GM18505 (cell line): ENCODE results near the gene WDR59.
"Not testable (repeated sequence)": the region's sequence is repeated elsewhere in the genome, so short reads cannot be mapped to it uniquely, and the experiment has no call there.

ENCODE experiments used
- ATAC-seq: cut with Tn5 transposase; IDR thresholded peaks from one replicate; pipeline ENCODE4 v1.9.1; 2021; ENCODE audit not compliant: unreplicated experiment
- POLR2A ChIP-seq: IDR thresholded peaks from 4 replicates; pipeline ENCODE4 v1.6.1; 2011; ENCODE audit warnings: borderline replicate concordance; ENCODE audit not compliant: insufficient read depth, insufficient read length; ENCODE audit errors: extremely low read depth

The WDR59 gene

DNA sequence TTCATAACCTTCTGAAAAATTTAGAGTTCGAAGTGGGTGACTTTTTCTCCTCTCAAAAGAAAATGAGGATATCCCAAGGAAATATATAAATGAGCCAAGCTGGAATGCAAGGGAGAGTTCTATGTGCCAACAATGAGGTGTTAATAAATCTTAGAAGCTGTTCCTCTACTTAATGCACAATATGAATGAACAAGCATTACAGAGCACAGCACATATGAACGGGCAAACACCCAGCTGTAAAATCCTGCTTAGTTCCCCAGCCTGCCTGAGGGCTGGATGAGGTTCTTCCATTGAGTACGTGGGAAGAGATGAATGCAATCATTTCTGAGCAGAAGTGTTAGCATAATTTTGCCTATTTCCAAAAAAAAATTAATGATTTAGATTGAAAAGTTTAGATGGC lies 58.1 kb downstream of the WDR59 start:
- ATAC-seq: no peak
- TF ChIP-seq POLR2A: no peak

DNA sequence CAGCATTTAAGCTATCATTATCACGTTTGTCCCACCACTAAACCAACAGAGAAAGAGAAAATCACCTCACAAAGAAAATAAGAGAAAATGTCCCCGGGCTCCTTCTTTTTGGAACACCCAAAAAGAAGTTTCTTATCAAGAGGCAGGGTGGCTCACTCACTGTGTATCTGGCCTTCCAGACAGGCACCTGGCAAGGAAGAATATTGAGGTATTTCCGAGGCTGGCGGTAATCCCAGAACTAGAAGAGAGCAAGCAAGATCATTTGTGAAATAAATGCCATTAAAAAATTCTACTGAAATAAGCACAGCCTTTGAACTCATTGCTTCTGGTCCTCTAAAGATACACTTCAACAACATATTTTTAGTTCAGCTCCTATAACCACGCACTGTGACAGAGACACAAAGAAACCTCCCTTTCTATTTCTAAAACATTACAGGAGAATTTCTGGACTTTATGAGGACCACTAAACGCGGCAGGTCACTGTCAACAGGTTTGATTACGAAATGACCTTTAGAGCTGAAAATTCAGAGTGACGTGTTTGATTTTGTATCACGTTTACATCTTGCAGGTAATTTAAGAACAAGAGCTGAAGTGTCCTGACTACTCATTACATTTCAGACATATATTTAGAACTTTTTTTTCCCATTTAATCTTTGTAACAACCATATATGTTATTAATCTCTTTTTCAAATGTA lies 61.0 kb downstream of the WDR59 start:
- no peak for TF ChIP-seq POLR2A
- no peak for ATAC-seq

DNA sequence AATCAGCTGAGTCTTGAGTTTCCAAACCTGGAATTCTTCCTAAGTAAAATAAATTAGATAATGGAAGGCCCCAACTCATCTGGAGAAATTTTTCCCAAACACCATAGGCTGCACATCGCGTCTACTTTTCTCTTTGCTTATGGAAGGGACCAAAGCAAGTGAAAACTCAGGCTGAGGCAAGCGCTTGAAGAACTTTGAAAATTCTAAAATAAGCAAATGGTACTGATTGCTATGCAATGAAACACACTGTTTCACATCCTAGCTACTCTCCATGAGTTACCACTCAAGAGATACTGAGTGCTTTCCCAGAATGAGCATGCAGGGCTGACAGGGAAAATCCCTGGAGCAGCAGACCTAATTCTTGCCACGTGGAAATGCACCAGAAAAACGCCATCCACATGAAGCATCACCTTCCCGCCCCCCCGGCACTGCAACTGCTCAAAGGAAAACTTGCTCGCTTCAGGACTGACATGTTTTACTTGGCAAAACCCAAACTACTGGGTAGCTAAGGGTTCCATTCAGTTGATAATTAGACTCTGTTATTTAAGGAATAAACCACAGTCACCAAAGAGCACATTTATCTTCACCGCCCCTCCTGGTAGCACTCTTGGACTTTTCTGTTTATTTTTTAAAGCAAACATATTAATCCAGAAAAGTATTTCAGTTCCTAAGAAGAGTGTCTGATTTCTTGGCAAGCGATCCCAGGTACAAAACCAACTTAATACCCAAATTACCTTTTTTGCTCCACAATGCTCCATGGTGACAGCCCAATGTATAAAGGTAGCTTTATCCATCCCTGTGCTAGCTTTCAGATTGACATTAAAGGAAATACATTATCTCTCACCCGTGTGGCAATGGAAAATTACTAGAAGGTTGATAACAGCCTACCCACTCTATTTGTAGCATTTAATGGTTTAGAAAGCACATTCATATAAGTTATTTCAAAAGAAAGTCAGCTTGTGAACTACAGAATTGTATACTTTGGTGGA lies 62.5 kb downstream of the WDR59 start:
- no peak for TF ChIP-seq POLR2A
- no peak for ATAC-seq

DNA sequence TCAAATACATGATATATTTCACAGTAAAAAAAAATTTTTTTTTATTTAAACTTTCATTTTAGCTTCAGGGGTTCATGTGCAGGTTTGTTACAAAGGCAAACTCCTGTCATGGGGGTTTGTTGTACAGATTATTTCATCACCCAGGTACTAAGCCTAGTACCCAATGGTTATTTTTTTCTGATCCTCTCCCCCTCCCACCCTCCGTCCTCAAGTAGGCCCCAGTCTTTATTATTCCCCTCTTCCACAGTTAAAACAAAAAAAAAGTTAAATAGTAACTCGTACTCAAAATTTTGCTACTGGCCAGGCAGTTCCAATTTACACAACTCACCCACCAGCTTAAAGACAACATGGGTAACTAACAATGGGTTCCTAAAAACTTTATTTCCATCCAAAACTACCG lies 63.9 kb downstream of the WDR59 start:
- no peak for ATAC-seq
- TF ChIP-seq POLR2A: no peak

DNA sequence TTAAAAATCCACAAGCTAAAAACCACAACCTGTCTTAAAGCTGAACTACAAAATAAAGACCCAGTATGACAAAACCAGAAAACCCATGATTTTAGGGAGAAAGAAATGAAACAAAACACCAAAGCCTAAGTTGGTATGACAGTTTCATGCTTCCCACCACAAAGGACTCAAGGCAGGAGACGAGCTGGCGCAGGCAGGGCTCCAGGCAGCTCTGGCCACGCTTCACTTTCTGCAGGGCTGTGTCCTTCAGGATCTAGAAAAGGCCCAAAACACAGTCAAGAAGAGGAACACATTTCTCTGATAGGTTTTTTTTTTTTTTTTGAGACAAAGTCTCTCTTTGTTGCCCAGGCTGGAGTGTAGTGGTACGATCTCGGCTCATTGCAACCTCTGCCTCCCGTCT lies 75.3 kb downstream of the WDR59 start:
- no peak for TF ChIP-seq POLR2A
- no peak for ATAC-seq

DNA sequence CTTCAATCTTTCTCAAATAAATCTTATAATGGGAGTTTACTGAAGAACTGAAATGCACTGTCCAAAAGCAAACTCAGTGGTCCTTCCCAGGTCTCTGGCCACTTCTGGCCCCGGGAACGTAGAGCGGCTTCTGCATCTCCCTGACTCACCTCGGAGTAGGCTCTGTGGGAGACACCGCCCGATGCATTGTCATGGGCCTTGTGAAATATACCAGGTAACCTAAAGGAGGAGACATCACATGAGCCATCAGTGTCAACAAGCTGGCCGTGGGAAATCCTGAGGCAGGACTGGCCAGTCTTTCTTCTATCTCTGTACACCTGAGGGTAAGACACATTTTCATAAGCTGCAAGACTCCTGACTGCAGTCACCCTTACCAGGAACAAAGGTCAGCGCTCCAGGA lies 76.2 kb downstream of the WDR59 start:
- not testable (repeated sequence) for ATAC-seq

DNA sequence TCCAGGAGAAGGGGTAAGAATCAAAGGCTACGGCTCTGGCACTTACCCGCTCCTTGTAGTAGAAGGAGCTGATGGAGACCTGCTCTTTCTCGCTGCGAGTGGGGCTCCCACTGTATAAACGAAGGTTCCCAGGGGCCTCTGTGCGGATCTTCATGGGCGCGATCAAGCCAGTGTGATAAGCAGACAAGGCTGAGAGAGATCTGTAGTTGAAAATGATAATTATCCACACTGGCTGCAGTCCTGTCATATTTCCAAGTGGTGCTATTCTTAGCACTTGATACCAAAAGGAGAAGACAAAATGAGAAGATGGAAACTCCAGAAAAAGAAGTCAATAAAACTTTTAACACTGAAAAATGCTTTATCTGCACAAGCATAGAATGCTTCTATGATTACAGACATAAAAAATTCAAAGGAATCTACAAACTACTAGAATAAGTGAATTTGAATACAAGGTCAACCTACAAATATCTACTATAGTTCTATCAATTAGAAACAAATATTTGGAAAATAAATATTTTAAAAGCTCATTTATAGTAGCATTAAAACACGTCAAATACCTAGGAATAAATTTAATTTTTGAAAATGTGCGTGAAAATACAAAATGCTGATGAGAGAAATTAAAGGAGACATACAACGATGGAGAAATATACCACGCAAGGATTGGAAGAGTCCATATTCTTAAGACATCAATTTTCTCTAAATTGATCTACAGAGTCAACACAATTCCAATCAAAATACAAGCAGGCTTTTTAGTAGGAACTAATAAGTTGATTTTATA lies 80.8 kb downstream of the WDR59 start:
- ATAC-seq: no peak
- no peak for TF ChIP-seq POLR2A

DNA sequence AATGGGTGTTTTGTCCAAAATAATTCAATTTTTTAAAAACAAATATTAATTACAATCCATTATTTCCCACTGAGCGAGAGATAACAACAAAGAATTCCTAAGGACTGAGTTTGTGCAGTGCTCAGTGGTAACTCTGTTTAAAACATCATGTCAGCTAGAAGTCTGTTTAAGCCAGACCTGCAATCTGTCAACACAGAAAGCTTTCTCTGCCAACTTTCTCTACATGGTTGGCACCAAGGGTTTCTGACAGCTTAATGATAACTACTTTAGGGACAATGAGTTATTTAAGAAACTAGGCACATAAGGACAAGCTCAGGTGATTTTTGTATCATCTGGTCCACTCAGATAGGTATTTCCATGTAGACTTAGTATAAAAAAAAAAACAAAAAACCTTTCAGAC lies 81.8 kb downstream of the WDR59 start:
- ATAC-seq: no peak
- TF ChIP-seq POLR2A: no peak

DNA sequence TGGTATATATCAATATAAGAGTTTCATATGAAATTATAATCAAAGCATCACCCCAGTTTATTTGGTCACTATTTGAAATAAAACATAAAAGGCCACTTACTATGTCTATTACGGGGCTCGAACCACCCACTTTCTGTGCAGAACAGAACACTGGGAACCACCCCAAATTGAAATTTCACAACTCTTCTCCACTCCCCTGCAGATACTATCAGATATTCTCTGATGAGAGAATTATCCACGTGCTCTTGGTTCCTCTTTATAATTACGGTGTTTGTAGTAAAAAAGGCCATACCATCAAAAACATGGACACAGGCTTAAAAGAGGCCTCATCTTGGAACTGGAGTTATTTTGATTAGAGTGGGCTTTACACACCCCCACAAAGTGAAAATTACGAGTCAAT lies 82.8 kb downstream of the WDR59 start:
- TF ChIP-seq POLR2A: no peak
- ATAC-seq: no peak

DNA sequence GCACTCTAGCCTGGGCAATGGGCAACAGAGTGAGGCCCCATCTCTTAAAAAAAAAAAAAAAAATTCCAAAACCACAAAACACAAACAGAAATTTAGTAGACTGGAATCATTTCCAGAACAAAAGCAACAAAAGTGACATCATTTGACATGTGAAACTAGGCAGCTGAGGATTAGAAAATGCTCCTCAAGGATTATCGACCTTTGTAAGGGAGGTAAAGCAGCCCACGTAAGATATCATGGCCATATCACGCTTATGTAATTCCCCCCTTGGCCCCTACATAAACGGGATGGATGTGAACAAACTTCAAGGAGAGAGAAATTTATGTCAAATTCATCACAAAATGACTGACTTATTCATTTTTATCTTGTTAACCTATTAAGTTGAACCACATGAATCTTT lies 83.3 kb downstream of the WDR59 start:
- TF ChIP-seq POLR2A: no peak
- no peak for ATAC-seq

DNA sequence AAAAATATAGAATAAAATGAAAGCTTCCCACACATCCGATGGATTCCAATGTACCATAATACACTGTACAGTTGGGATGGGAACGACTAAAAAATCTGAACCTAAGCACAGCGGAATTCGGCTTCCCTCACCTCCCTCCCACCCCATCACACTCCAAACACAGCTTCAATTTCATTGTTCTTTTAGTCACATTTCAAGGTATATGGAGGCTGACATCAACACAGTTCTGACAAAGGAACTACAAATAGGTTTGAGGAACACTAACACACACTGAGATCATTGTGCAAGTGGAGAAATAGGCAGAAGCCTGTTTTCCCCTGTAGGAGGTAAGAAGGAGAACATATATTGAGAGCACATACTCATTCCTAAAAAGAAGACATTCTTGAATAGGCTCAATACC lies 85.1 kb downstream of the WDR59 start:
- ATAC-seq: no peak
- no peak for TF ChIP-seq POLR2A

DNA sequence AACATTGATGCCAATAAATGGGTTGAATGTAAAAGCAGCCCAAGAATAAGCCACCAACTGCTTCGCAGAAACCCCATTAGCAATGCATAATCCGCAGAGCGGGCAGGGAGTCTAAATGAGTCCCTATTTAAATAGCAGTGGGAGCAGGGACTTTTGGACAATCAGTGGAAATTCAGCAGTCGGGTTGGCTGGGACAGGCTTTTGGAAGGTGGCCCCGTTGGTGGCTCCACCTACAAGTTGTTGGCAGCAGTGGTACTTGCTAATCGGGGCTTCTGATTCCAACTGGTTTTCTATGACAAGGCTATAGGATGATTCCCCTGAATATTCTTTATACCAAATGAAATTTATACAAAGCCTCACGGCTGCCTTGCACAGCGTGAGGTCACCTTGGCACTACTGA lies 86.3 kb downstream of the WDR59 start:
- no peak for ATAC-seq
- TF ChIP-seq POLR2A: no peak
